Putamen (tissue), 1 donor: ENCODE results near the gene CCNL1.
A peak's percentile ranks its signal among the peaks of the same experiment; 100 is the strongest.

ENCODE experiments used
- DNase-seq: peaks from one replicate; pipeline ENCODE4 v3.0.0-alpha.2; 2016; ENCODE audit warnings: low spot score

Gene CCNL1

DNA sequence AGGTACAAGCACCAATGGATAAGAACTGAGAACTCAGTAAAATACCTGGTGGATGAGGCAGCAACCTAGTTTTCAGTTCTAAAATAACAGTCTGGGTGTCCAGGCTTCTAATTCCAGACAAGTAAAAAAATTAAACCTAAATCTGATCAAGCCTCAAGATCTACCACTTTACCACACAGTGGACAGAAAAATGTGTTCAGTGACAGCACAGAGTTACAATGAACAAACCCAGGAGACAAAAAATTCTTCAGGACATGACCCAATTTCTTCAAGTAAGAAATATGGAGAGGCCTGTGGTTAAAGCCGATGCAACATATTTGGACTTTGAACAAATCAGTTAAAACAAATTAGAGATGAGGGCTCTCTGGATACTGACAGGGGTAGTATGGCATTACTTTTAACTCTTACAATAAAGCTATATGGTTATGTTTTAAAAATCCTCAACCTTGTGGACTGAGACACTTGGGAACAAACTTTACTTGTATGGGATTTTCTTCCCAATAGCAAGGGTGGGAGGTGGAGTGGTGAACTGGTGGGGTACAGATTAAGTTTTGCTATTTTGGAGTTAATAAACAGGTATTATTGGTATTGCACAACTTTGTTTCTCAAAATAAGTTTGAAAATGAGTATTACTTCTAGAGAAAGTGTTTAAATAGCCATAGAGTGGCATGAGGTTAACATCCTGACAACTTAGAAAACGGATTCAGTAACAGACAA is 14.2 kb downstream of the CCNL1 start:
- no peak for DNase-seq

- DNase-seq = no peak
Measured at GRCh38 chr3:157142315-157142714, 17.6 kb downstream of the CCNL1 start.

DNA sequence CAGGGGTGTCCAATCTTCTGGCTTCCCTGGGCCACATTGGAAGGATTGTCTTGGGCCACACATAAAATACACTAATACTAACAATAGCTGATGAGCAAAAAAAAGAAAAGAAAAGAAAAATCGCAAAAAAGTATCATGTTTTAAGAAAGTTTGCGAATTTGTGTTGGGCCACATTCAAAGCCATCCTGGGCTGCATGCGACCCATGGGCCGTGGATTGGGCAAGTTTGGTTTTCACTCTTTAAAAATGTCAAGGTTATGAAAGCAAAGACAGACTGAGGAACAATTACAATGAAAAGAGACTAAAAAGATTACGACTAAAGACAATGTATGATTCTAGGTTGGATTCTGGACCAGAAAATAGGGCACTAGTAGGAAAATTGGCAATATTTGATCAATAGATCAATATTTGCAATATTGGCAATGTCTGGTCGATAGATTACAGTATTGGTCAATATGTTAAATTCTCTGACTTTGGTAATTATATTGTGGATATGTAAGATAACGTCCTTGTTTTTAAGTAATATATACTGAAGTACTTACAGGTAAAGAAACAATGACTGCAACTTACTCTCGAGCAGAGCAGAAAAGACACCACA is 19.9 kb downstream of the CCNL1 start:
- DNase-seq = no peak

DNA sequence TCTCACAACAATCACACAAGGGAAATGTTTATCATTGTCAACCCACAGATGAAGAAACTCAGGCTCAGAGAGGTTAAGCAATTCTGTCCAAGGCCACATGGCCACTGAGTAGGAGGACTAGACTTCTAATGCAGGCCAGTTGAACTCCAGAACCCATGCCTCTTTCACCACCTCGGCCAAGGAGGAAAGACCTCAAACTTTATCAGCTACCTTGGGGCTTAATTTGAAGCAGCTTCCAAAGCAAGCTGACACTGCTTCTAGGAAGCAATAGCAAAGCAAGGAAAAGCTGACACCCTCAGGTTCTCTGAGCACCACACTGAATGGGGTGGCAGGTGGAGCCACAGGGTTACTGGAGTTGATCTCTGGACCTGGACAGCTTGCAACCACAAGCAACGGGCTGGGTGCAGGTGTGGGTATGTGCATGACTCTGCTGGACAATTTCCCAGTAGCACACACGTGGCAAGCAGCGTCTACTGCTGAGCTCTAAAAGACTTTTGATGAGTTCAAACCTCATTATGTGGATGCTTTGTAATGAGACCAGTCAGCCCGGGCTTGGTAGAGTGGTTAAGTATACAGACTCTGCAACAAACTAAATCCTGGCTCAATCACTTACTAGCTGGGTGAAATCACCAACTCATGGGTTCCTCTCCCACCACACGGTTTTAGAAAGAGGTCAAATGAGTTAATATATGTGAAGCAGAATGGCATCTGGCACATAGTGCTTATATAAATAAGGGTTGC is 23.1 kb downstream of the CCNL1 start:
- no peak for DNase-seq

DNA sequence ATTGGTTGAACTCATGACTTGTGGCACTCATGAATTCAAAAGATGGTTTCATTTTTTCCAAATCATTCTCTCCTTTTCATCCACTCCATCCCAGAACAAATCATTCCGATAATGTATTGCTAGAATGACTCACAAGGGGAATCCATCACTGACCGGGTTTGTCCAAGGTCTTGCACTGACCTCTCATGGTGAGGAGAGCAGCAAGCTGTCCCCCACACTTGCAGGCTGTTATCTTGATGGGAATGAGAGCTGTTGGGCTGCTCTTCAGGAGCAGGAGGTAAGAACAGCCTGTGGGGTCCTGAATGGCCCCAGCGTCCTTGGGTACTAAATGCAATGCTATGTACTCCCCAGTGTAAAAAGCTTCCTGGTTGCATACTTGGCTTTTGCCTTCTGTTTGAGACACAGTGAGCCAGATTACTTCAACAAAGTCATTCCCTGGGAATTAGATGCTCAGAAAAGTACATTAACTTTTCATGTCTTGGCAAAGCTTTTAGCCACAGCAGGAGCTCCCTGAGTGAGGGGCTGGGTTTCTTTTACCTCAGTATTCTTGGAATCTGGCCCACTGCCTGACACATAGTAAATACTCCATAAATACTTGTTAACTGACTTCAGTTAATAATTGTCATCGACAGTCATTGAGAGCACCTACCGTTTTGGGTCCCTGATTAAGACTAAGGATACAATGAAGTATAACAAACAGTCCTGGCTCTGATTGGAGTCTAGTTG is 24.1 kb downstream of the CCNL1 start:
- DNase-seq = peak; percentile 51

DNA sequence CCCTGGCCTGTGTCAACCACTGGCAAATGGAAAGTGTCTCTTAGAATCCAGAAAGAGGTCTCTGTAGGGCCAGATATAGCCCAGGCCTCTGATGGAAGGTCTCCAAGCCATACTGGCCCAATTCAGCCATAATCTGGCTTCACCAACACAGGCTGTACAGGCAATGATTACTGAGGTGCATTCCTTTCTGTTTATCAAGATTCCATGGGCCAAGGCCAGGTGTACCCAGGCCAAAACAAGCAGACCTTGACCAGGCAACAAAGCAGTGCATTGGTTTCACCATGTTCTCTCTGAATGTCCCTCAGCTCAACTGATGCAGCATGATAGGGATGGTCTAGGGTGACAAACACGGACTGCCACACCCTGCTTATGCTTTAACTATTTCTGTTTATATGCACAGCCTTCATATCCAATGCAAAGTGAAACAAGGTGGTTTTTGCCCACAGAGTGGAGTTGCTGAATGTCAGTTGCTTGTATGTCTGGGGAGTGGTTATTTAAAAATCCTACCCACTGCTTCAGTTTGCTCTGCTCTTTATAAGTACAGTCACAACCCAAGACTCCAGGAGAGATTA is 25.2 kb downstream of the CCNL1 start:
- no peak for DNase-seq

GRCh38 chr3:157133434-157134320 is 26.3 kb downstream of the CCNL1 start:
- no peak for DNase-seq

DNA sequence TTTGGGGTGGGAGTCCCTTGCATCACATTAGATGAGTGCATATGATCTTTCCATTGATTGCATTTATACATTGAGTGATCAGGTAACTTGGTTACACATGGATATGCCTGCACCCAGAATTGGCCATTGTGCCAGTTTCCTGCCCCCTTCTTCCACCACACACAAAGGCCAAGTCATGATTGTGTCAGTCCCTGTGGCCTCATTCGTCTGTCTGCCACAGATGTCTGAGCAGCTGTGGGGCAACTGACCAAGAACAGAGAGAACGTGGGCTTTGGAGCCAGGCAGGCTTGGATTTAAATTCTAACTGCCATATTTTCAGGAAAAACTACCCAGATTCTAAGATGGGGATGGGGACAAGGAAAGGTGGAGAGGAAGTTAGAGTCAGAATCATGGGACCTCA is 27.0 kb downstream of the CCNL1 start:
- DNase-seq = peak; percentile 92

GRCh38 chr3:157132341-157132740 is 27.6 kb downstream of the CCNL1 start:
- no peak for DNase-seq

GRCh38 chr3:157131861-157132260 is 28.1 kb downstream of the CCNL1 start:
- DNase-seq = no peak

- DNase-seq = no peak
Measured at GRCh38 chr3:157130467-157131251, 29.3 kb downstream of the CCNL1 start.

- peak; percentile 71 for DNase-seq
Measured at GRCh38 chr3:157129803-157130466, 30.0 kb downstream of the CCNL1 start.

GRCh38 chr3:157128771-157129681 is 30.9 kb downstream of the CCNL1 start:
- DNase-seq = no peak

DNA sequence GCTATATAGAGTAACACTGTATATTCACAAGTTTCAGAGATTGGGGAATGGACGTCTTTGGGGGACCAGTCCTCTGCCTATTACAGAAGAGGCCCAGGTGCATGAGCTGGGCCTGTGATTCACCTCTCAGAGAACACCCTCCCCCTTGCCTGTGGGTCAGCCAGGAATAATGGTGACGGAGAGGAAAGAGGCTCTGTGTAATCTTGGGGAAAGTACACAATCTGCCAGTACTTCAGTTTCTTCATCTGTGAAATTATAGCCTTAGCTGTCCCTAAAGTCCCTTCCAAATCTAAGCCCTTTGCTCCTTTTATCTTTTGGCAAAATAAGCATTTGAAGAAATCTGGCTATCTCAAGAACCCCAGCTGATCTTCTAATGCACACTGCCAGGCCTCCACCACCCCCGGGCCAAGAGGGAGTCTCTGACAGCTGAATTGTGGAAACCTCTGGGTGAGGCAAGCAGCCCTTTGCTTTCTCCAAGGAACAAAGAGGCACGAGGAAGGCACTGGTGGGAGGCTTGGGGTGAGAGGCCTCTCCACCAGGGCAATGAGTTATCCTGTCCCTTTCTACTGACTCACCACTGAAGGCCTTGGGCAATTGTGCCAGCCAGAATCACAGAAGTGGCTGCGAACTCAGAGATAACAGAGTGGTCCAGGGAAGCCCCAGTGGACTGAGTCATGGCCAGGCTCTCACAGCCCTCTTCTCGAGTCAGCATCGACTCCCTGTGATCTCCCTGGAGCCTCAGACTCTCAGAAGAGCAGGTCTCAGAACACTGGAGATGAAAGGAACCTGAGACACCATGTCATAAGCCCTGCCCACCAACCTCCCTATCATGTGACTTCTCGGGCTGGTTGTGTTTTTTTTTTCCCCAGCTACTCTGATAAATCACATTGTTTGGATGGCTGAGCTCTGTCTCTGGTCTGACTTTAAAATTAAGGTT is 31.8 kb downstream of the CCNL1 start:
- no peak for DNase-seq

- DNase-seq = no peak
Measured at GRCh38 chr3:157127268-157127667, 32.7 kb downstream of the CCNL1 start.

DNA sequence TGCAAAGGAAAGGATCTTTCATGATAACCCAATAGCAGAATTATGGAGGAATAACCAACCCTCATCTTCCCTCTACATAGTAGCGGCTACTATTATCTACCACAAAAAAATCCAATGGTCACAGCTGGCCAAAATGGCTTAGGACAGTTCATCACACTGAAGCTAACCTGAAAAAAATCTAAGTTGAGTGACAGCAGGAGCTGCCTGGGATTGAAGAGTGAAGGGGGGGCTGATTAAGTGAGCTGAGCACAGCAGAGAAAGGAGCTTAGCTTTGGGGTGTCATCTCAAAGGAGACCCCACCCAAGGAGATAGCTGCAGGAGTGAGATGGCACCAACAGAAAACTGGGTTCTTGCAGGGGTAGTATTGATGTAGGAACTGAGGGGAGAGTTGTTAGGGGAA is 33.6 kb downstream of the CCNL1 start:
- DNase-seq = no peak

DNA sequence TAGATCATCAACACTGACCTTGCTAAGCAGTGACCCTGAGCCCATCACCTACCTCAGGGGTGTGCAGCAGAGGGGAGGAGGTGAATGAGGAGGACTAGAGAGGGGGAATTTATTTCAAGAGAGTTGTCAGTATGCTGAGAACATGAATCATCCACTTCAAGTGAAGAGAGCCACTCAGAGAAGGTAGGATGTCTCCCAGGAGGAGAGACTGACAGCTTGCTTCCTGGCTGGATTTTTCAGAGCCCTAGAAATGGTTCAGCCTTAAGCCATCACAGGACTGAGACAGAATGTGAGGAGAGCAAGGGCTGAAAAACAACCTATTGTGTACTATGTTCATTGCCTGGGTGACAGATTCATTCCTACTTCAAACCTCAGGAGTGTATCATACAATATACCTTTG is 34.8 kb downstream of the CCNL1 start:
- DNase-seq = no peak

GRCh38 chr3:157123621-157124020 is 36.3 kb downstream of the CCNL1 start:
- DNase-seq = no peak
